Cardiac septum (tissue), 1 donor: ENCODE data around the gene HIVEP3. TPM values are rescaled to one million over a fixed set of nuclear protein-coding genes. Genes with fewer than 3 reads are reported as not detected.

ENCODE experiments used
- DNase-seq: peaks from one replicate; pipeline ENCODE4 v3.0.0-alpha.2; 2020; ENCODE audit warnings: low spot score
- intact Hi-C: fragments of 100-400 bp; cut with DNase I; formaldehyde crosslinking; loops from one replicate; pipeline ENCODE4 v1.14.0; 2022
- total RNA-seq: library from RNA; stranded (reverse); fragmentation: NEBNext Ultra II Directional; extraction: Animal tissue kit (Norgen Biotek cat#: 25700); gene quantifications from one replicate; pipeline ENCODE4 v1.2.1, GENCODE V29; 2021
- donor health status: DM: no; HTN: no; CAD: no.

Gene HIVEP3
- total RNA-seq, 1 donor from 2014 or later, result 3.7 TPM

DNA sequence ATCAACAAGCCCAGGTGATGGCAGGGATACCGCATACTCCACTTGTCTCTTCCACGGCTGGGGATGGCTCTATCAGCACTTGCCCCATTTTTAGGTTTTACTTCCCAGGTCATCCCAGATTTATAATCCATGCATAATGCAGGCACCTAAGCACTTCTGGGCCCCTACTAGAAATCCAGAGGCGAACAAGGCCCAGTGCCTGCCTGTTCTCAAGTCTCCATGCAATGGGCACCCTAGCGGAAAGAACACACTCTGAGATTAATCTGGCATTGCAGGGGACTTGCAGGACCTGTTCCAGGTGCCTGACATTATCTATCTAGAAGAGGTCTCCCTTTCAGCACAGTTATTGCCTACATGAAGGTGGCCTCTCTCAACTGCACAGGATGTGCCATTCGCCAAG, 39.8 kb downstream of the HIVEP3 start:
- no peak for DNase-seq
- intact Hi-C loops, result no loop called here

DNA sequence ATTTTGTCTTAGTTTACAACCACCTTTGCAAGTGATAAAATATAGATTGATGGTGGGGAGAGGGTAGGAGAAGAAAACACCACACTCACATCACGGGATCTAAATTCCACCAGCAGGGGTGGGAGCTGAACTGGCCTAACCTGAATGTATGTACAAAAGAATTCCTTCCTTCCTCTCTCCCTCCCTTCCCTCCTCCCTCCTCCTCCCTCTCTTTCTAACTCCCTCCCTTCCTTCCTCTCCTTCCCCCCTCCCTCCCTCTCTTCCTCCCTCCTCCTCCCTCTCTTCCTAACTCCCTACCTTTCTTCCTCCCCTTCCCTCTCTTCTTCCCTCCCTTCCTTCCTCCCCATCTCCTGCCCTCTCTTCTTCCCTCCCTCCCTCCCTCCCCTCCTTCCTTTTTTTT, 40.2 kb downstream of the HIVEP3 start:
- intact Hi-C loops, result no loop called here
- no peak for DNase-seq

DNA sequence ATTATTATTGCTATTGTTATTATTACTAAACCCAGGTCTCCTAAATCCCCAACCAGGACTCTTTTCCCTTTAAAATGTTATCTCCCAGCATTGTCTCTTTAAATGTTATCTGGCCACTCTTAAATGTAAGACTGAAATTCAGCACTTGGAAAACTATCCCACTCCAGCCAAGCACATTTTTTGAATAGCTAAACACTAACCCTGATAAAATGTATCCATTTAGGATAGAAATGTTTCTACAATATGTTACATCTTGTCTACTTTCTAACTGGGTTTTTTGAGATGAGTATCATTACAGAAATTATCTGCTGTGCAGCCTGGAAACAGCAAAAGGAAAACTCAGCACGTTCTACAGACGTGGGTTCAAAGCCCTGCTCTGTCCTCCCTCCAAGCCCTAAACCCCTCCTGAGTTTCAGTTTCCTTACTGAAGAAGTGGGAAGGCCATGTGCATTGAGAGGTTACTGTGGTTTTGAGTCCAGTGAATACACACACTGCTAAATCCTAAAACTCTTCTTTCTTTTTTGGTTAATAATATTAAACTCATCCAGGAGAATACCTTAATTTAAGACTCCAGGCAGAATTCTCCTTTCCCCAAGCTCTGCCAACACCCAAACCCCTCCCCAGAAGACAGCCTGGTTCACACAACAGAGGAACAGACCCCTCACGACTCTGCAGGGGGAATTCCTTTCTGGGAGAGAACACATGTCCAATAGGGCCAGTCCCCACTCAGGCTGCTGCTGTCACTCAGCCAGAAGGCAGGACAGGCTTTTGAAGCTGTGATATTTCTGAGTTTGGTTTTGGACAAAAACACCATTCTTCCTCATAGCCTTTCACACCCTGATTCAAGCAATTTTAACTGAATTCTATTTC, 41.9 kb downstream of the HIVEP3 start:
- intact Hi-C loops, result no loop called here
- no peak for DNase-seq

DNA sequence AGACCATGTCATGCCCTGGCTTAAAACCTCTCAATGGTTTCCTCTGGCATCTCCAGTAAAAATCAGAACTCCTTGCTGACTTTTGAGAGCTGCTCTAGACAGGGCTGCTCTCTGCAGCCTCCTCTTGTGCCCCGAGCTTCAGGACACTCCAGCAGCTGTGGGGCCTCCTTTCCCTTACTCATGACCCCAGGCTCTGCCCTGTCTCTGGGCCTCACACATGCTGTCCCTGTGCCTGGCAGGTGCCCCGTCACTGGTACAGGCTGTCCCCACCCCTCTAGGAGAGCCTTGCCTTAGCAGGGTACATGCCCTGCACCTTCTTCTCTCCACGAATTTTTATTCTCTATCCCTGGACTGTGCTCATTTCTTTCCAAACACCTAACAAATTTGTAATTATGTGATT, 43.2 kb downstream of the HIVEP3 start:
- DNase-seq, result no peak
- intact Hi-C loops, result no loop called here

DNA sequence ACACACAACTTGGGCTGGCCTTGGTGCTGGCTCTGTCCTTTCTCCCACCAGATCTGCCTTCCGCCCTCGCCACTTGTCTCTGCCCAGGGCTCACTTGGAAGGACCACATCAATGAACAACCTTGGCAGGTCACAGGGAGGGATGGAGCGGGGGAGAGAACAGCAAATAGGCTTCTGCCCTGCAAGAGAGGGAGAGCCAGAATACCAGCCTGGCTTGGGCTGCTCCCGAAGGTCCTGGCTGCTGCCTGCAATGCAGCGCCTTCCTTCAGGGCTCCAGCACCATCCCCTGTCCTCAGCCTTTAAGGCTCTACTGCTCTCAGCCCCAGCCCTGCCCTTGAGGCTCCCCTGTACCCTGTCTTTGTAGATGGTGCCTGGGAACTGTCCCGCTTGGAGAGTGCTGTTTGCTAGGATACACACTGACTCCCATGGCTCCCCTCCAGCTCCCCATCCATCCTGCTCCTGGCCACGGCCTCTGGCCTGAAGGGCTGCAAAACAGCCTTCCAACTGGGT, 43.8 kb downstream of the HIVEP3 start:
- intact Hi-C loops, result no loop called here
- DNase-seq, result no peak

DNA sequence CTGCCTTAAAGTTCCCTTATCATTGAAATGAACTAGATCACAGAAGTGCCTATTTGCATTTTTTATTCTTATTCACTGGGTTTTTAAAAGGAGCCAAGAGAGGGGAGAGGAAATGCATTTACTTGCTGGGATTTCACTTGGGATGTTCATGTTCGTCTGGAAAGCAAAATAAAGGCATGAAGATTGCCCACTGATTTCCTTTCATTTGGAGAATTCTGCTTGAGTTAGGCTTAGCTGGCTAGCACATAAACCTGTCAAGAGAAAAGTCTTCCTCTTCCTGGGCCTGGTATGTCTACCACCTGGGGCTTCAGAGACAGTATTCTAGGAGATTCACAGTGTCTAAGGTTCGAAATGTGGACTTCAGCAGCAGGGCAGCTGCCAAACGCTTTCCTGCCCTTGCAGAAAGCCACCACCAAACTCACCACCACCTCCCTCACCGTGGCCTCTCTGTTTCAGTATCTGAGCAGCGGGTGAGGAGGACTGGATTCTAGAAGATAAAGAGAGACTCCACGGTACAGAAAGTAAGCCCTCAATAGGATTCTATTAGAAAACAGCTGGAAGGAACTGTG, 44.5 kb downstream of the HIVEP3 start:
- intact Hi-C loops, result no loop called here
- DNase-seq, result no peak

DNA sequence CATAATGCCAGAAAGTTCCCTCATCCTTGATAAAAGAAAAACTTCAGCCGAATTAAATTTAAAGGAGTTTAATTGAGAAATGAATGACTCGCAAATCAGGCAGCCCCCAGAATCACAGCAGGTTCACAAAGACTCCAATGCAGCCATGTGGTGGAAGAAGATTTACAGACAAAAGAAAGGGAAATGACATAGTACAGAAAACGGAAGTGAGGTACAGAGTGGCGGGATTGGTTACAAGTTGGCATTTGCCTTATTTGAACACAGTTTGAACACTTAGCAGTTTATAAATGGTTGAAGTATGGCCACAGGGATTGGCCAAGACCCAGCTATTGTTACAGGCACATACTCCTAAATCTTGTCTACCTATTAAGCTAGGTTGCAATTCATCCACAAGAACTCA, 46.6 kb downstream of the HIVEP3 start:
- intact Hi-C loops, result no loop called here
- no peak for DNase-seq

DNA sequence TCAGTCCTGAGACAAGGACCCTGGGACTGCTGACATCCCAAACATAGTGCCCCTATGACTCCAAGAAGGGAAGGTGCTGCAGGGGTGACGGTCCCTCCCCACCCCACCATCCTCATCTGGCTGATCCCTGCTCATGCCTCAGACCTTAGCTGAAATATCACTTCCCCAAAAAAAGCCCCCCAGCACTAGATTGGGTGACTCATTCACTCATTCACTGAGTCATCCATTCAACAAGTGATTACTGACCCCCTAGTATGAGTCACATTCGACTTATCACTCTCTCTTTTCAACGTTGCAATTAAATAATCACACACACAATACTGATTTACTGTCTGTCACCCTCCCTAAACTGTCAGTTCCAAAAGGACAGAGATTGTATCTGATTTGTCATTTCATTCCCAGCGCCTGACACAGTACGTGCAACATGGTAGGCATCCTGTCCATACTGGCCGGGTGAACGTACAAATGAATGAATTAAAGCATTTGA, 48.6 kb downstream of the HIVEP3 start:
- DNase-seq, result no peak
- intact Hi-C loops, result no loop called here

DNA sequence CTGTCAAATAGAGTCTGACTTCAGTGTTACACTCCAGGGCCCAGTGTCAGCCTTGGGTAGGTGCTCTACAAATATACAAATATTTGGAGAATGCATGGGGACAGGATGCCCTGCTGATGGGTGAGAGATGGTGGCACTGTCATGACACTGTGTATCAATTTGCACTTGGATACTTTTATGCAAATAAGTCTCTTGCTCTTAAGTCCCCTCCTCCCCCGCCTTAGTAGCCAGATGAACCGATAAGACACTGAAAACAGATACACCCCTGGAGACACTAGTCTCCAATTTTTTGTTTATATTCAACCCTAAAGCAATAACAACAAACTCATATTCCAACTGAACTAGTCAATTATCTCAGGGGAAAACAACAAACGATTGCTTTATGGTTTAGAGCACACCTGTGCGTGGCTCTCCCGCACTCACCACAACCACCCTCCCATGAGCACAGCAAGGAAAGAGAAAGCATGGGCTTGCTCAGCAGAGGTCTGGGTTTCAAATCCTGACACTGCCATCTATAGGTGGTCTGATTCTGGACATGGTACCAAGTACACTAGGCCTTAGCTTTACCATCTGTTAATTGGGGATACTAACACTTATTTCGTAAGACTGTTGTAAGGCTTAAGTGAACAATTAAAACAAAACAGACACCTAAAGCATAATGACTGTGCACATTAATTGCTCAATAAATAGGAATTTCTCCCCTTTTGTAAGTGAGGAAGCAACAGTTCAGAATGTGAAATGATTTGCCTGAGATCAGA, 50.3 kb downstream of the HIVEP3 start:
- intact Hi-C loops, result no loop called here

DNA sequence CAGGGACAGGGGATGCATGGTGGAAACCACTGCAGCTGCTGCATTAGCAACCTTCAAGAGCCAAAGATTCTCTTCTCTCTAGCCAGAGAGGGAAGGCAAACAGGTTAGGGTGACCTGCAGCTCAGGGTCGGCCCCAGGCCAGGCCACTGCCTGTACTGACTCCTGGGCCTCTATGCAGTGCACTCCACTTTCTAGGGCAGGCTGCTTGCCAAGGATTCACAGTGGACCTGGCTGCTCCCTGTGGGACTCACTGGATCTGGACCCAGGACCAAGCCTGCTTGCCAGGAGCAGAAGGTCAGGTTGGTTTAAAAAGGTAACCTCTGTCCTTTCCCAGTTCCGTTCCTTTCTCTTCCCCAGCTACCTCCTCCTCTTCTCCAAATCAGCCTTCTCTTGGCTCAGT, 52.4 kb downstream of the HIVEP3 start:
- DNase-seq, result no peak
- intact Hi-C loops, result no loop called here

More for the DNA sequence above, 50.3 kb downstream of the HIVEP3 start:
- DNase-seq, result no peak

DNA sequence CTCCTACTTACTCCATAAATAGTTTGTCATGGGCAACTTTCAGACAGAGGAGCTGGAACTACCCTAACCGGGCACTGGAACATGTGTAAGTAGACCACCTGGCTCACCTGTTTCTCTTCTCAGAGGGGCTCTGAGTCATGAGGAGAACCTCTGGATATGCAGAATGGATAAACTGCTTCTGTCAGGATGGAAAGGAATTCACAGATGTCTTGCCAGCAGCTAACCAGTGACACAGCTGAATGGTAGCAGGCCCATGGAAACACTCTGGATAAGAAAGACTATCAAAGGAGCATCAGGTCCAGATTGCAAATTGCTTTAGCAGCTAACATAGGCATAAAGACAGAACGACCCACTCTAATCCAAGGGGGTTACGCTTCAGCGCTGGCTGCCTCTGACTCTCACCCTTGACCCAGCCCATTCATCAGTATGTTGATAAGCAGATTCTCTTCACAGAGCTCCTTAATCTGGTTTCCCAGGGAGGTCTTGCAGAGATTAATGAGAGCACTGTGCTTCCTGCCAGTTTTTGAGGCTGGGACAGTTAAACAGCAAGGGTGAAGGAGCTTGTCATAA, 54.2 kb downstream of the HIVEP3 start:
- intact Hi-C loops, result no loop called here
- no peak for DNase-seq

DNA sequence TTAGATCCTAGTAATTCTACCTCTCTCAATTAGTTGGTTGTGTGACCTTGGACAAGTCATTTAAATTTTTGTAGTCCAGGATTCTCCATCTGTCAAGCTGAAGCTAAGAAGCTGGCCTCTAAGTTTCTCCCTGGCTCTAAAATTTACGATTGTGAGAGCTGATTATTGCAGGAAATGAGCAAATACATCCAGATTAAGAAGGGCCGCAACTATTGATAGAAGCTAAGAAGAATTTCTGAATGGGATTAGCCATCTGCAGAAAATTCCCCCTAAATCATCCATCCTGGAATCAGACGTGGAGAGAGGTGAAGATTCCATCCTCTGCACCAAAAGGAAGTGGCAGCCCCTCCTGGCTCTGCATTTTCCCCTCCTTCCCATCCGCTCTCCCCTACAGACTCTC, 55.0 kb downstream of the HIVEP3 start:
- DNase-seq, result no peak
- intact Hi-C loops, result no loop called here

DNA sequence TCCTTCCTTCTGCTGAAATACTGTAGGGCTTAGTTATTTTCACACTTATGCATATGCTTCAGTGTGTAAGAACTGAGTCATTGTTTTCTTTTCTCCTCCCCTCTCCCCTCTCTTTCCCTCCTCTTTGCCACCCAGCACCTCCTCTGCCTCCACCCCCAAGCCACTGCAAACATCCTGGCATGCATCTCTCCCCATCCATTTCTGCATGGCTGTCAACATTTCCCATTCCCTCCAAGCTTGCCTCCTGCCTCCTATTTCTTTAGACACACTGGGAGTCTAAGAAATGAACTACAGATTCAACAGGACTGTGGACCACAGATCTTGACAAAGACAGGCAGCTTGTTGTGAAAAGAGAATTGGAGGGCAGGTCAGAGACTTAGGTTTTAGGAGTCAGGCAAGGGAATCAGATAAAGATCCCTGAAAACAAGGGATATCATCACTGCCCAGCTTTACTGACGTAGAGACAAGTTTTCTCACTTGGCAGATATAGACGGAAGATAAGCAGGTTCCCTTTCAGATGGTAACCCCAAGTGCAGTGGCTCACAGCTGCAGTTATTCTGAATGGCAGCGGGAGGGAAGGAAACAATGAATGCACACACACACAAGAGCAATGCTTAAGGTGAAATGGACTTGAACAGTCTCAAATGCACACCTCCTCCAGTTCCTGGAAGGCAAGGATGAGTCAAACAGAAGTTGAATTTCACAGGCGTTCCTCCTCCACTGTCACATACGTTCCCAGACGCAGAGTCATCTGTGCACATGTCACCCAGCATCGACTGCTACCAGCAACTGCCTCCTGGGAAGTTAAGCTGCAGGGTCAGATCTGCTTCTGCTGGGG, 56.1 kb downstream of the HIVEP3 start:
- intact Hi-C loops, result no loop called here
- no peak for DNase-seq

DNA sequence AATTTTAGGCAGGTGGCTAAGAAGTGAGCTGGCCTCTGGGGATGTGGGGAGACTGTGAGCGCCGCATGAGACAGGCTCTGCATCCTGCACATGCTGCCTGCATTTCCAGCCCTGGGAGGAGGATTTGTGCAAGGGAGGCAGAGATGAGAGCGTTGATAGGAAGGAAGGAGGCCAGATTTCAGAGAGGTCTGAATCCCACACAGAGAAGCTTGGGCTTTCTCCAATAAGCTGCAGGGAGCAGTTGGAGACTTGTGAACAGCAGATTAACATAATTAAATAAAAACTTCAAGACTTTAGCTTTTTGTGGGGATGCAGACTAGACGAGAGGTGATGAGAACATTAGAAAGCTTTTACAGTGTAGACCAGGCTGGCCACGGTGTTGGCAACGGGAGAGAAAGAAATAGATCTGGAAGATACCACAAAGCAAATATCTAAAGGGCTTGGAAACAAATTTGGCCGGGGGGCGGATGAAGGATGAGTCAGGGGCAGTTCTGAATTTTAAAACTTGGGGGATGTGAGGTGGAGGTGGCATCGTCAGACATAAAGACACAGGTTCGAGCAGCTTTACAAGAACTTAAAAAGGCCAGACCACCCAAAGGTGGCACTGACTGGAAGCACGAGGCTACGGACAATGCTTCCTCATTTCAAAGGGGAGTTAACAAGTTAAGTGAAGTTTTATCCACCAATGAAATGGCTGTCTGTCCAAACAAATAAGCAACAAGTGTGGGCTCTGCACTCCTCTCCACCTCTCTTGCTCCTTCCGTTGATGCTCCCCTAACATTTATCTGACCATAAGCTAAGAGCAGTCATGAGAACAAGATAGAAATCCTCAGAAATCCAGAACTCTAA, 57.0 kb downstream of the HIVEP3 start:
- intact Hi-C loops, result no loop called here
- no peak for DNase-seq

DNA sequence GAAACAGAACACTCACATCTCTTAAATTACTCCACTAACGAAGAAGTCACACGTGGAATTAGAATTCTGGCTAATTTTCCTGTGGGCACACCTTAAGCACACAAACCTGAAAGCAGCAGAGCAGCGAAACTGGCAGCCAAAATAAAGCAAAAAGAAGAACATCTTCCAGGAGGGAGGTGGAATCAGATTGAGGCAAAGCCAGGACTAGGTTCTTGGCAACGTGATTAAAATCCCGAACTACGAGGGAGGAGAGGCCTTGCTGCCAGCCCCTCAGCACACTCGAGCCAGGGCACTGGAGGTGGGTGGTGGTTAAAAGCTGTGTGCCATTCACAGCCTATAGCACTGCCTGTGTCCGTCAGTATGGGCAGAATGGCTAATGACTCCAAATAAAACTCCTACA, 58.0 kb downstream of the HIVEP3 start:
- intact Hi-C loops, result no loop called here
- DNase-seq, result no peak

DNA sequence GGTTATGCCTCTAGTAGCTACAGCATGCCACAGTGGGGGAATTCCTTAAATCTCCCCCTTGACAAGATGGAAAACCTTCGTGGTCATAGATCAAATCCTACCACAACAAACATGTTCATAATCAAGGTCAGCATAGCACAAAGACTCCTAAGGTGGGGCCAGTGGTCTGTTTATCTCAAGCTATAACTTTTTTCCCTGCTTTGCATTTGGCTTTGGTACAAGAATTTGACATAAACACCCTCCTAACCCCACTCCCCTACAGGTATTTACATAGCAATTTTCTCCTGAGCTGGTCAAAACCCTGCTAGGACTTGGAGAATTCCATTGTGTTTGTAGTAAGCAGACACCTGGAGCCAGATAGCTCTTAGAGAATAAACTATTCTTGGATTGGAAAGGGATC, 58.5 kb downstream of the HIVEP3 start:
- intact Hi-C loops, result no loop called here
- DNase-seq, result no peak

DNA sequence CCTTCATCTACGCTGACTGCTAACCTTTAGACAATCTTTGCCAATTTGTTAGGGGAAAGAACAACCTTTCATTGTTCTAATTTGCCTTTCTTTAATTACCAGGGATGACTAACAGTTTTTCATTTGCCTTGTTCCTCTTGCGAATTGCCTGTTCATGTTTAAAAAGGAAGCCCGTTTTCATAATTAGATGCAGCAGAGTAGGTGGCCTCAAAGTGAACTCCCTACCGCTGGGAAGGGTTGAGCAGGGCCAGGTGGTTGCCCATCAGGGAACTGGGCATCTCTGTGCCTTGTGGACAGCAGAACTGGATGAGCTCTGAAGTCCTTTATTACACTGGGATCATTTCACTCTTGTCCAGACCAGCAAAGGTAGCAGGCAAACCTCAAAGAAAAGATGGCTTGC, 59.0 kb downstream of the HIVEP3 start:
- no peak for DNase-seq
- intact Hi-C loops, result no loop called here

DNA sequence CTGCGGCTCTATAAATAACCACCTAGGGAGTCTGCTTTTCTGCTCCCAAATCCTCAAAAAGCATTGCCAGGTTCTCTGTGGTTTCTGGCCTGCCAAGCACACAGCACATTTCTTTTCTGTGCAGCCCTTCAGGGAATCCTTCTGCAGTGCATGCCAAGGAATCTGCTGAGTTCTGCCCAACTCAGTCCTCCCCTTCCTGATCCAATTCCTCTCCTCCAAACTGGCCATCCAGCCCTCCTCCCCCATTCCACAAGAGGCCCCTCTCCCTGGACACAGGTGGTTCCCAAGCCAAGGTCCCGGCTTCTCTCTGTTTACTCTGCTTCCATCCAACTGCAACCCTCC, 61.8 kb downstream of the HIVEP3 start:
- intact Hi-C loops, result no loop called here
- no peak for DNase-seq
